ENCODE results near the gene SCFD2.
"Not testable (repeated sequence)": the region's sequence is repeated elsewhere in the genome, so short reads cannot be mapped to it uniquely, and the experiment has no call there.

SCFD2 gene

GRCh38 chr4:53340145-53340544 lies 25.7 kb downstream of the SCFD2 start:
- DNase-seq = not testable (repeated sequence)

- DNase-seq = not testable (repeated sequence)
These were observed 30.9 kb downstream of the SCFD2 start for GRCh38 chr4:53334916-53335315.

- DNase-seq = no peak
These were observed 39.3 kb downstream of the SCFD2 start for GRCh38 chr4:53326535-53326934.

GRCh38 chr4:53322696-53323095 lies 43.2 kb downstream of the SCFD2 start:
- DNase-seq = no peak

- DNase-seq = no peak
These were observed 43.9 kb downstream of the SCFD2 start for GRCh38 chr4:53321984-53322289.

- no peak for DNase-seq
These were observed 44.5 kb downstream of the SCFD2 start for GRCh38 chr4:53321151-53321983.

- no peak for DNase-seq
These were observed 50.6 kb downstream of the SCFD2 start for GRCh38 chr4:53315300-53315699.

GRCh38 chr4:53314252-53314651 lies 51.6 kb downstream of the SCFD2 start:
- DNase-seq = no peak

- no peak for DNase-seq
These were observed 52.4 kb downstream of the SCFD2 start for GRCh38 chr4:53313510-53313909.

- DNase-seq = no peak
These were observed 56.4 kb downstream of the SCFD2 start for GRCh38 chr4:53309321-53310040.

- DNase-seq = no peak
These were observed 57.8 kb downstream of the SCFD2 start for GRCh38 chr4:53307819-53308780.

GRCh38 chr4:53307210-53307609 lies 58.7 kb downstream of the SCFD2 start:
- DNase-seq = no peak

GRCh38 chr4:53306729-53307128 lies 59.1 kb downstream of the SCFD2 start:
- no peak for DNase-seq

GRCh38 chr4:53292209-53292608 lies 73.7 kb downstream of the SCFD2 start:
- DNase-seq = not testable (repeated sequence)

- no peak for DNase-seq
These were observed 84.4 kb downstream of the SCFD2 start for GRCh38 chr4:53281438-53281837.

GRCh38 chr4:53280846-53281245 lies 85.0 kb downstream of the SCFD2 start:
- no peak for DNase-seq

GRCh38 chr4:53274609-53275268 lies 91.1 kb downstream of the SCFD2 start:
- no peak for DNase-seq

GRCh38 chr4:53273726-53274125 lies 92.1 kb downstream of the SCFD2 start:
- no peak for DNase-seq

- DNase-seq = no peak
These were observed 98.8 kb downstream of the SCFD2 start for GRCh38 chr4:53267026-53267425.

GRCh38 chr4:53255986-53256385 lies 109.9 kb downstream of the SCFD2 start:
- not testable (repeated sequence) for DNase-seq

GRCh38 chr4:53240573-53240972 lies 125.3 kb downstream of the SCFD2 start:
- no peak for DNase-seq

- DNase-seq = not testable (repeated sequence)
These were observed 127.5 kb downstream of the SCFD2 start for GRCh38 chr4:53238352-53238751.

GRCh38 chr4:53237811-53238210 lies 128.1 kb downstream of the SCFD2 start:
- DNase-seq = not testable (repeated sequence)

All from NCI-H2029 treated with DMSO at 0.1 percent for 48 hours (cell line).